Measurements from ENCODE around the gene NOX1. TPM values are rescaled to one million over a fixed set of nuclear protein-coding genes. Genes with fewer than 3 reads are reported as not detected.

The NOX1 gene
- total RNA-seq (not detected), polyA plus RNA-seq (under 1 TPM in 1 of 3 donors, not detected in 2; 0.06 TPM)
- long read RNA-seq, donor 1, result 0 reads
- long read RNA-seq, donor 2, result 0 reads

DNA sequence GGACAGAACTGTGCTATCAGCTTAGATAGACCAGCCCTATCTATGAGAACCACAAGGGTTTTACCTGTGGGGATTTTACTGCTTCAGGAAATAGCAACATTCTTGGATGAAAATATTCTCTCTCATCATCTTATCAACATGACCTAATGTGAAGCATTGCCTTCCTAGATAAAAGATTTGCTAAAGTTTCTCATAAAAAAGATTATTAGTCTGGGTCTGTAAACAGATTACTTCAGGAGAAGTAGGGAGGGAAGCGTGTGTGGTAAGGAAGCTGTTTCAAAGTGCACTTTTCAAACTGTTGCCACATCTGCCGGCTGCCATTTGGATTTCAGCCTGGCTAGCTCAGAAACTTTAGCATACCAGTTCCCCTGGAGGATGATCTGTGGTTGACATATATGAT is at the start of gene NOX1:
Gene NOX1 (minus strand): TSS at position 35 of the 400 bp plus-strand sequence. CDS start 220 bp downstream, outside the sequence.
- H3K4me1 ChIP-seq, result no peaks in the 10 kb centered on the region
- H3K9me3 ChIP-seq, result no peaks in the 10 kb centered on the region
- 33 to 82% (median 55%) methylated on average over 2 of the region's 2 CpGs for WGBS, 5 donors
- H3K36me3 ChIP-seq, result no peaks in the 10 kb centered on the region
- no peak for DNase-seq
- no peak within 1 kb of the TSS for H3K27ac ChIP-seq
- no peak within 1 kb of the TSS for H3K4me3 ChIP-seq
- TF ChIP-seq POLR2A (IDR thresholded peaks at IDR 0.05) (no peak), CTCF (IDR thresholded peaks at IDR 0.05 in 8 of 11, conservative IDR thresholded peaks at IDR 0.05 in 3 of 11) (no peak), POLR2AphosphoS5 (IDR thresholded peaks at IDR 0.05) (no peak)
- intact Hi-C loops (cut with DNase I; ENCODE audit: low total_unique reads), result no loop called here
- no peaks in the 10 kb centered on the region for H3K27me3 ChIP-seq (replicated peaks in 1 of 7)

GRCh38 chrX:100915562-100915961 is 41.4 kb upstream of the NOX1 start:
- intact Hi-C loops (cut with DNase I; ENCODE audit: low total_unique reads), result no loop called here
- H3K27me3 ChIP-seq (replicated peaks in 1 of 7), result no peaks in the 10 kb centered on the region
- no peaks in the 10 kb centered on the region for H3K36me3 ChIP-seq
- TF ChIP-seq POLR2AphosphoS5 (IDR thresholded peaks at IDR 0.05) (no peak), POLR2A (IDR thresholded peaks at IDR 0.05) (no peak), CTCF (IDR thresholded peaks at IDR 0.05 in 8 of 11, conservative IDR thresholded peaks at IDR 0.05 in 3 of 11) (no peak)
- no peak overlapping the region for H3K27ac ChIP-seq
- WGBS, 5 donors, result 50 to 80% (median 69%) methylated on average over 2 of the region's 2 CpGs
- H3K9me3 ChIP-seq, result no peaks in the 10 kb centered on the region
- no peak for DNase-seq
- H3K4me3 ChIP-seq, result no peak overlapping the region
- no peaks in the 10 kb centered on the region for H3K4me1 ChIP-seq

GRCh38 chrX:100913111-100913510 is 39.0 kb upstream of the NOX1 start:
- no peak overlapping the region for H3K27ac ChIP-seq
- intact Hi-C loops (cut with DNase I; ENCODE audit: low total_unique reads), result no loop called here
- no peaks in the 10 kb centered on the region for H3K36me3 ChIP-seq
- TF ChIP-seq CTCF (IDR thresholded peaks at IDR 0.05 in 8 of 11, conservative IDR thresholded peaks at IDR 0.05 in 3 of 11) (no peak), POLR2AphosphoS5 (IDR thresholded peaks at IDR 0.05) (no peak), POLR2A (IDR thresholded peaks at IDR 0.05) (no peak)
- 75 to 97% (median 87%) methylated on average over 2 to 3 of the region's 3 CpGs for WGBS, 5 donors
- no peaks in the 10 kb centered on the region for H3K27me3 ChIP-seq (replicated peaks in 1 of 7)
- H3K9me3 ChIP-seq, result no peaks in the 10 kb centered on the region
- no peak for DNase-seq
- no peaks in the 10 kb centered on the region for H3K4me1 ChIP-seq
- H3K4me3 ChIP-seq, result no peak overlapping the region

- Histone ChIP-seq H3K4me3 (no peak overlapping the region), H3K27ac (no peak overlapping the region), H3K9me3 (no peaks in the 10 kb centered on the region), H3K4me1 (no peaks in the 10 kb centered on the region), H3K36me3 (no peaks in the 10 kb centered on the region), H3K27me3 (replicated peaks in 1 of 7) (no peaks in the 10 kb centered on the region)
- WGBS, 5 donors, result 50 to 91% (median 83%) methylated on average over 1 of the region's 1 CpG
- DNase-seq, result no peak
- intact Hi-C loops (cut with DNase I; ENCODE audit: low total_unique reads), result no loop called here
- no peak for TF ChIP-seq CTCF (IDR thresholded peaks at IDR 0.05 in 8 of 11, conservative IDR thresholded peaks at IDR 0.05 in 3 of 11)
- no peak for TF ChIP-seq POLR2AphosphoS5 (IDR thresholded peaks at IDR 0.05)
- no peak for TF ChIP-seq POLR2A (IDR thresholded peaks at IDR 0.05)
Observed at GRCh38 chrX:100911731-100912130, 37.6 kb upstream of the NOX1 start.
